HK-2 (cell line): ENCODE results near the gene ME3.
"Not testable (repeated sequence)": the region's sequence is repeated elsewhere in the genome, so short reads cannot be mapped to it uniquely, and the experiment has no call there.

Experiments used
- DNase-seq: peaks from one replicate; pipeline ENCODE4 v3.0.0-alpha.2; 2018; ENCODE audit not compliant: unreplicated experiment

Gene ME3

DNA sequence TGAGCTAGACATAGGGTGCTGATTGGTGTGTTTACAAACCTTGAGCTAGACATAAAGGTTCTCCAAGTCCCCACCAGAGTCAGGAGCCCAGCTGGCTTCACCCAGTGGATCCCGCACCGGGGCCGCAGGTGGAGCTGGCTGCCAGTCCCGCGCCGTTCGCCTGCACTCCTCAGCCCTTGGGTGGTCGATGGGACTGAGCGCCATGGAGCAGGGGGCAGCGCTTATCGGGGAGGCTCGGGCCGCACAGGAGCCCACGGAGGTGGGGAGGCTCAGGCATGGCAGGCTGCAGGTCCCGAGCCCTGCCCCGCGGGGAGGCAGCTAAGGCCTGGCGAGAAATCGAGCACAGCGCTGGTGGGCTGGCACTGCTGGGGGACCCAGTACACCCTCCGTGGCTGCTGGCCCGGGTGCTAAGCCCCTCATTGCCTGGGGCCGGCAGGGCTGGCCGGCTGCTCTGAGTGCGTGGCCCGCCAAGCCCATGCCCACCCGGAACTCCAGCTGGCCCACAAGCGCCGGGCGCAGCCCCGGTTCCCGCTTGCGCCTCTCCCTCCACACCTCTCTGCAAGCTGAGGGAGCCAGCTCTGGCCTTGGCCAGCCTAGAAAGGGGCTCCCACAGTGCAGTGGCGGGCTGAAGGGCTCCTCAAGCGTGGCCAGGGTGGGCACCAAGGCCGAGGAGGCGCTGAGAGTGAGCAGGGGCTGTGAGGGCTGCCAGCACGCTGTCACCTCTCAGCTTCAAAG is 238.9 kb downstream of the ME3 start:
- DNase-seq, result not testable (repeated sequence)

DNA sequence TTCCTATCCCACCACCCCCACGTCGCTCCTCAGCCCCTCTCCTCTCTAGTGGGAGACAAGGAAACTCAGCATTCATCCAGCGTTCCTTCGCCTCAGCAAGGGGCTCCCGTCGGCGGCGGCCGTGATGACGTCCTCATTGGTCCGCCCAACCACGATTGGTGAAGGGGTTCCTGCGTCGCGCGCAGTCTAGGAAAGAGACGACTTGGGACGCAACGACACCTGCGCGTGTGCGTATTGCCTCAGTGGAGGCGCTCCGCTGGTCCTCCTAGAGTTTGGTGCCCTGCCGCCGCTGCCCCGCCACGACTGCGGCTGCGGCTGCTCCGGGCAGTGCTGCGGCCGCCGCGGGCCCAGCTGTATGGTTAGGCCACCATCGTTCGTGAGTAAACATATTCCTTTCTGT is 241.2 kb downstream of the ME3 start:
- no peak for DNase-seq

DNA sequence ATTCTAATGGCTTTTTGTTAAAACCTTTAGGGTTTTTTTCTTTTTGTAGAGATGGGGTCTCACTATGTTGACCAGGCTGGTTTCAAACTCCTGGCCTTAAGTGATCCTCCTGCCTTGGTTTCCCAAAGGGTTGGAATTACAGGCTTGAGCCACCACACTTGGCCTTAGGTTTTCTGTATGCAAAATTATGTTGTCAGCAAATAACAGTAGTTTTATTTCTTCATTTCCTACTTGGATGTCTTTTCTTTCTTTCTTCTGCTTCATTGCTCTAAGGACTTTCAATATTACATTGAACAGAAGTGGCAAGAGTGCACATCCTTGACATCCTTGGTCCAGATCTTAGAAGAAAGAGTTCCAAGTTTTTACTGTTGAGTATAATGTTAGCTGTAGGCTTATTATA is 245.0 kb downstream of the ME3 start:
- DNase-seq, result no peak

DNA sequence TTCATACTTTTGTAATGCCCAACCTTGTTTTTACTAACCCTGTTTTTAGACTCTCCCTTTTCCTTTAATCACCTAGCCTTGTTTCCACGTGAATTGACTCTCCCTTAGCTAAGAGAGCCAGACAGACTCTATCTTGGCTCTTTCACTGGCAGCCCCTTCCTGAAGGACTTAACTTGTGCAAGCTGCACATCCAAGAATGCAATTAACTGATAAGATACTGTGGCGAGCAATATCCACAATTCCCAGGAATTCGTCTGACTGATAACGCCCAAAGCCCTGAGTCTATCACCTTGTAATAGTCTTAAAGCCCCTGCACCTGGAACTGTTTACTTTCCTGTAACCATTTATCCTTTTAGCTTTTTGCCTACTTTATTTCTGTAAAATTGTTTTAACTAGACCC is 248.9 kb downstream of the ME3 start:
- DNase-seq, result not testable (repeated sequence)

DNA sequence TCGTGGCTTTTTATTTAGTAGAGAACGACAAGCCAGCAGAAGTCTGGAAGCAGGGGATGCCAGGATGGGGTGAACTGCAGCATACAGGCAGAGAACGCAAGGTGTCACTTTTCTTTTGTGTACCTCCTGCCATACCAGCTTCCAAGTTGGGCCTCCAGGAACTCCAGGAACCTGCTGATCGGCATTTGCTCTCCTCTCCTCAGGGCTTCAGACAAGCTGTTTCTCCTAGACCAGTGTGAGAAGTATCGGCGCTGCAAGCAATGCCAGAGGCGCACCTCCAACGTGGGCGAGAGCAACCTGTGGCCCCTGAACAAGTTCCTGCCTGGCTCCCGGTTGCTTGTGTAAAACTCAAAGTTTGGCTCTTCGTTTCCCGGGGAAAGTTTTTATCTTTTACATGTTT is 250.0 kb downstream of the ME3 start:
- DNase-seq, result no peak

DNA sequence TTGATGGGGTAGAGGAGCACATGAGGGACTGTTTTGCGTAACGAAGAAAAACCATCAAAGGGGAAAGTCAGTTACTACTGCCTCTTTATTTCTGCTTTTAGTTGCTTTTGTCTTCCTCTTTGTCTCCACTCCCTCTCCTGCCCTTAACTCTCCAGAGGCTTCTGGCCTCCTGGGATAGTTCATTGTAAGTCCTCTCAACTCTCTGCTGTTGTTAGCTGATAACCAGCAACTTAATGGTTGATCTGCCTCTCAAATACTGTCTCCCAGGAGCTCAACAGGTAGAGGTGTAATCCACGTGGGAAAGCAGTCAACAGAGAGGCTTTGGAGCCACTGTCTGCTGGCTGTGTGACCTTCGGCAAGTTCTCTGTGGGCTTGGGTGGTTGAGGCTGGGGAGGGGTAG is 250.5 kb downstream of the ME3 start:
- no peak for DNase-seq

DNA sequence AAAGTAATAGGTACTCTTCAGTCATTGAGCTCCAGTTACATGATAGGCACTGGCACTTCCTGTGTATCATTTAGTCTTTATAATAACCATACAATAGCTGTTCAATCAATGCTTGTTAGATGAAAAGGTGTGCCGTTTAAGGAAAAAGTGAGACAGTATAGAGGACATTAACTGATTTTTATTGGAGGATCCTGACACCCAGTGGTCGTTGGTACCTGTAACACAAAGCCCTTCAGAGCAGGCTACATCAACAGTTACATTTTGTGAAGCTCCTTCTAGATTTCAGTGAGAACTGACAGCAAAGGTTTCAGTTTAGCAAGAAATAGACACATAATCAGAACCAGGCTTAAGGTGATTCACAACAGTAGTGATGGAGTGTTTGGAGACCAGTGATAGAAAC is 253.5 kb downstream of the ME3 start:
- no peak for DNase-seq

DNA sequence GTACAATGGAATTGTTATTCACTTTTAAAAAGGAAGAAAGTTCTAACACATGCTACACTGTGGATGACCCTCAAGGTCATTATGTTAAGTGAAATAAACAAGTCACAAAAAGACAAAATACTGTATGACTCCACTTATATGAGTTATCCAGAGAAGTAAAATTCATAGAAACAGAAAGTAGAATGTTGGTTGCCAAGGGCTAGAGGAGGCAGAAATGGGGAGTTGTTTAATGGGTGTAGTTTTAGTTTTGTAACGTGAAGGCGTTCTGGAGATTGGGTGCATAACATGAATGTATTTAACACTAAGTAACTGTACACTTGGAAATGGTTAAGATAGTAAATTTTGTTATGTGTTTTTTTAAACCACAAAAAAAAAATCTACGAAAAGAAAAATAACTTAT is 253.9 kb downstream of the ME3 start:
- DNase-seq, result no peak

DNA sequence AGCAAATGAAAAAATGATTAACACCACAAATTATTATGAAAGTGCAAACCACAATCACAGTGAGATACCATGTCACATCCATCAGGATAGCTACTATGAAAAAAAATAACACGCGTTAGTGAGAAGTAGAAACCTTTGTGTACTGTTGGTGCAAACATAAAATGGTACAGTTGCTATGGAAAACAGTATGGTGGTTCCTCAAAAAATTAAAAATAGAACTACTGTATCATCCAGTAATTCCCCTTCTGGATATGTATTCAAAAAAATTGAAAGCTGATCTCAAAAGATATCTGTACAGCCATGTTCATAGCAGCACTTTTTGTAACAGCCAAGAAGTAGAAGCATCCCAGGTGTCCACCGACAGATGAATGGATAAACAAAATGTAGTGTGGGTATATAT is 254.3 kb downstream of the ME3 start:
- no peak for DNase-seq

DNA sequence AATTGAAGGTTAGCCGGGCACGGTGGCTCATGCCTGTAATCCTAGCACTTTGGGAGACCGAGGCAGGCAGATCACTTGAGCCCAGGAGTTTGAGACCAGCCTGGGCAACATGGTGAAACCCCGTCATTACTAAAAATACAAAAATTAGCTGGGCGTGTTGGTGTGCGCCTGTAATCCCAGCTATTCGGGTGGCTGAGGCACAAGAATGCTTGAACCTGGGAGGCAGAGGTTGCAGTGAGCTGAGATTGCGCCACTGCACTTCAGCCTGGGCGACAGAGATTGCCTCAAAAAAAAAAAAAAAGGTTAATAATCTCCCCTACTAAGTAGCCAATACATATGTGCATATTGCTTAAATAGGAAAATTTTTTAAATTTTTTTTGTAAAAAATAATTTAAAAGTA is 255.5 kb downstream of the ME3 start:
- DNase-seq, result not testable (repeated sequence)

DNA sequence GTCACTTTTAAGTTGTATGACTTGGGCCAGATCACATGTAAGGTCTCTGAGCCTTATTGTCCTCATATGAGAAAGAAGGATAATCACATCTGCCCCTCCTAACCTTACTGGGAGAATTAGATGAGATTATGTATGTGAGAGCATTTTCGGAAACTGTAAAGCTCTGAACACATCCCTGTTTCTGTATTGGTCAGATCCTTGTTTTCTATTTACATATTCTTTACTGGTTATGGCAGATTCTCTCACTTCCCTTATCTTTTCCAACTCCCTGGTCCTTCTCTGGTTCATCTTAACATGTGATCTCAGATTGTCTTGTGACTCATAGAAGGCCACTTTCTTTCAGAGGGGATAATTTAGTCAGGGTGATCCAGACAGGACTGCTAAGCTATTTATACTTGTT is 255.9 kb downstream of the ME3 start:
- no peak for DNase-seq

DNA sequence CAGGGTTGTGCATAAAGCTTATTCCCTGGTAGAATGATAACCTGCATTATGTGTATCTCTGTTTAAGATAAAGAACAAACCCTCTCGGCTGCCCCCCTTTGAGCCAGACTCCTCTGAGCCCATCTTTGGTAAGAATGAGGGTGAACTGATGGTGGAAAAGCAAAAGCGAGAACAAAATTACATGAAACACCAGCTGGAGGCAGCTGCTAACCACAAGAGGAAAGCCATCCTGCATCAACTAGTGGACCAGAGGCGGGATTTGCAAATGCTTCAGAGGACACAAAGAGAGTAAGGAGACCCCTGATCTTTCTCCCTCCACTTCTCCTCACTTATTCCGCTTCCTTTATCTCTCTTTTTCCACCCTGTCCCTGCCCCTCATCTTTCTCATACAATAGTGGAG is 257.4 kb downstream of the ME3 start:
- no peak for DNase-seq

DNA sequence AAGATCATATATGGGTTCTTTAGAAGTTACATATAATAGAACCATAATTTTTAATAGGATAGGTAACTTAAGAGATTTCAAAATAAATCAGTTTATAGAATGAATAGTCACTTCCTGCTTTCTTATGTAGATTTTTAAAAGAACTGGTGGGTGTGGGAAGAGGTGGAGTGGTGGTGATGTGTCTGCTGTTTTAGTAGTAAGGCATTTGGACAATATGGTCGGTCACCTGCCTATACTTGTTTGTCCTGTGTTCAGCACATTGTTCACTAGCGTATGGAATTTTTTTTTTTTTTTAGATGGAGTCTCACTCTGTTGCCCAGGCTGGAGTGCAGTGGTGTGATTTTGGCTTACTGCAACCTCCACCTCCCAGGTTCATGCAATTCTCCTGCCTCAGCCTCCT is 258.4 kb downstream of the ME3 start:
- DNase-seq, result no peak

DNA sequence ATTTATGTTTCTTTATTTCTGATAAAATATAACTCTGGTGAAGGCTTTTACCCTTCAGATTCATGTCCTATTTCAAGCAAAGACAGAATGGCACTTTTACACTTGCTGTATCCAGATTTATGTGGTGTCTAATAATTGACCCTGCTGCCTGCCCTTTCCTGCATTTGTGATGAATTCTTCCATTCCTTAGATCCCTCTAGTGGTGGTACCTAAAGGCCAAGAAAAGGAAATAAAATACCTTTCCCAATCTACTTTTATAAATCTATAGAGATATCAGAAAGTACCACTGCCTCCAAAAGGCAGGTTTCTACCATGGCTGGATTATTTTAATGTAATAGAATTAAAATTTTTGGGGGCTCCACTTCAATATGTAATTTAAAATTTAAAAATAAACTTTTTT is 263.6 kb downstream of the ME3 start:
- no peak for DNase-seq

DNA sequence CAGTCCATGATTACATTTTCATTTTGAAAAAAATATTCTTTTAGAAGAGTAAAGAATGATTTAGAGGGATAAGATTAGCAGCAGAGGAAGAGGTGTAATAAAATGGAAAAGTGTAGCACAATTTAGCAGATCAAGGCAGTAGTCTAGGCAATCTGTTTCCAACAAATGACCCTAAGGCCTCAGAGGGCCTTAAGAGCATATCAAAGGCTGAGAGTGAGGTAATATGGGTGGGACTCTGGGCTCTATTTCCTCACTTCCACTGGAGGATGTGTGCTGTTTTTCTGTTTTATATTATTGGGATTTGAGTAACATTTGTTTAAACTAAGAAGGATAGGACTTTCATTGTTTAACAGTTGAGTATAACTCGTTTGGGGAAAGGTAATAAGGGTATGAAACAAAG is 269.0 kb downstream of the ME3 start:
- no peak for DNase-seq

DNA sequence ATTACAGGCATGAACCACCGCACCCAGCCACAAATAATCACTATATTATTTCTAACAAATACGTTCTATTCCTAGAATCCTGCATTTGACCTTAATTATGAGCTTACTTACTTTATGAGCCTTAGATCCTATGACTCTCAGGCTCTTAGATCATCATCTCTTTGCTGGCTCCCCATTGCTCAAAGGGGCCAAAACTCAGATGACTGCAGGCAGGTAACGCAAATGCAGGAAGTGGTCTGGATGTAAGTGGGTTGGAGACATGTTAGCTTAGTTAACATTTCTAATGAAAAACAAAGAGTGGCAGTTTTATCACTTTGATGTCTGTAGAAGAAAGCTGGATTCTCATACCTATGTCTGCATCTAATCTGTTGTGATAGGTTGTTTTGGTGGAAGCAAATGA is 274.3 kb downstream of the ME3 start:
- no peak for DNase-seq

DNA sequence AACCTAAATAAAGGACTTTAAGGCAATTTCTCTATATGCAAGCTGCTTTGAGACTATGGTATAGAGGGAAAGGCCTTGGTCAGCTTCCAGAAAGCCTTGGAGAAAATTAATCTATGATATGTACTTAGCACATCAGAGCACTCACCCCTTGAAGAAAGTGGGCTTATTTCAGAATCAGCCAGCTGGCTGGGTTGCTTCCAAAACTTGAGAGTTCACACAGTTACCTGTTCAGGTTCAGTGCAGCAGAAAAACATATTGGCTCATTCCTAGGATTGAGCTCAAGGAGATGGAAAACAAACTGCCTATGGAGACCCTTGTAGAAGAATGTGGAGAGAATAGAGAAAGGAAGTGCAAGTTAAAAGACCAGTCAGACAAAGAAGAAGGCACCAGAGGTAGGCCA is 275.1 kb downstream of the ME3 start:
- DNase-seq, result no peak

DNA sequence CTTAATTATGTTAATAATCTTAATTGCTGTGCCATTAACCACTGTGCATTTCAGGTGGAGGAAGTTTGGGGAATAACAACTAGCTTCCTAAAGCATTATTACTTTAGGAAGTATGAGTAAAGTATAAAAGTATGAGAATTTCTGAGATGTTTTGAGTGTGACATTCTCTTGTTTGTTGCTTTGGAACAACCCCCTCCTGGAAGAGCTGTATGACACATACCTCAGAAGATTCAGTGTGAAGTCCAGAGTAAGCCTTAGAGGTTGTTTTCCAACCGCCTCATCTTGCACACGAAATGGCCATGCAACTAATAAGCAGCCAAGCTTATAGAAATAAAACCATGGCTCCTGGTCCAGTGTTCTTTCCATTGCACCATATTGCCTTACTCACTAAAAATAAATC is 276.0 kb downstream of the ME3 start:
- DNase-seq, result no peak

DNA sequence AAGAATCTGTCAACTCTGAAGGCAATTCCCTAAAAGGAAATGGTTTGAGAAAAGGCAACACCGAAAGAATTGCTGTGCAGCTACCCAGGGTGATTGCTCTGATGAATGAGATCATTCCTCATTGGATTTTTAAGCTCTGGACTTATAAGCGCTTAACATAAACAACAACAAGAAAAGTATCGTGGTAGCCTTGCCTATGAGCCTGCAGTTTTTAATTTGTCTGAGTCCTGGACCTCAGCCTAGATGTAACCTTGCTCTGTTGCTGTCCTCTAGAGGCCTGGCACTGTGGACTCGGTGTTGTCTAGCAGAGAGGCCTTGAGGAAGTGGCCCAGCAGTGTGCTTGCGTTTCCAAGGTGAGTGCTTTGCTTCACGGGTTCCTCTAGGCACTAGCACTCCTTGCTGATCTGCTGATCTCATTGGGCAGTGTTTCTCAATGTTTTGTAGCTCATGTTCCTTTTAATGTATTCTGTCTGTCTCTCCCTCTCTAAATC is 277.3 kb downstream of the ME3 start:
- no peak for DNase-seq
